GM12878 (cell line): Measurements from ENCODE around the gene SYMPK. TPM values are rescaled to one million over a fixed set of nuclear protein-coding genes. Genes with fewer than 3 reads are reported as not detected.

Experiments used
- ATAC-seq: fragments of 200-7000 bp; cut with Tn5 transposase; 3 replicates; pipeline ENCODE4 v1.9.1; 2020; ENCODE audit warnings: mild to moderate bottlenecking, moderate library complexity
- BruUV-seq: library from RNA; stranded (reverse); fragments of 400-500 nt; replicated peaks from 2 replicates; lab custom pipeline; 2021; lab: Mats Ljungman, UMichigan
- CTCF ChIA-PET: fragments of 300-600 bp; sonication (Branson Sonifier 250); formaldehyde crosslinking; extraction: SDS; loops from one replicate; lab custom pipeline; 2021; ENCODE audit warnings: inconsistent platforms; lab: Yijun Ruan, JAX
- POLR2A ChIA-PET: fragments of 350-600 bp; formaldehyde crosslinking; extraction: SDS; loops from one replicate; lab custom pipeline; 2021; ENCODE audit warnings: inconsistent platforms; lab: Charles Lee
- RAD21 ChIA-PET: fragments of 300-600 bp; sonication (Branson Sonifier 250); formaldehyde crosslinking; loops from one replicate; lab custom pipeline; 2023; ENCODE audit warnings: antibody characterized with exemption; ENCODE audit not compliant: unreplicated experiment; lab: Charles Lee
- SMC1A ChIA-PET: fragments of 300-600 bp; sonication (Branson Sonifier 250); formaldehyde crosslinking; loops from one replicate; lab custom pipeline; 2023; ENCODE audit not compliant: unreplicated experiment, uncharacterized antibody; lab: Charles Lee
- DNase-seq: peaks from one replicate; pipeline ENCODE4 v3.0.0-alpha.2; 2011; ENCODE audit warnings: low read depth, low spot score
- FAIRE-seq: peaks from 3 replicates; lab custom pipeline; 2011; peaks lifted over from hg19 to GRCh38; lab: Jason Lieb, UNC
- H2AFZ ChIP-seq: 2 replicates; pipeline ENCODE4 v1.6.0; 2011; ENCODE audit warnings: low read depth, low read length, control low read depth; ENCODE audit not compliant: control insufficient read depth
- H3K27ac ChIP-seq: 2 replicates; pipeline ENCODE4 v1.5.1; 2011; ENCODE audit warnings: control low read depth; ENCODE audit not compliant: control insufficient read depth, insufficient read depth
- H3K27me3 ChIP-seq, 2 experiments: replicated peaks in 1 of 2; 2 replicates each; pipeline versions ENCODE4 v1.6.0 to v1.6.1; 2011; ENCODE audit warnings: low read length in 1 of 2; ENCODE audit not compliant: control insufficient read depth in 2 of 2, insufficient read depth in 2 of 2
- H3K36me3 ChIP-seq, 2 experiments: 2 replicates each; pipeline ENCODE4 v1.5.1; 2011; ENCODE audit warnings: low read length in 1 of 2; ENCODE audit not compliant: control insufficient read depth in 2 of 2, insufficient read depth in 2 of 2
- H3K4me1 ChIP-seq: 2 replicates; pipeline ENCODE4 v1.6.1; 2011; ENCODE audit warnings: mild to moderate bottlenecking, low read length, moderate library complexity, mixed read lengths; ENCODE audit not compliant: control insufficient read depth, insufficient read depth
- H3K4me2 ChIP-seq: 2 replicates; pipeline ENCODE4 v1.6.0; 2011; ENCODE audit warnings: control low read depth; ENCODE audit not compliant: control insufficient read depth, insufficient read depth
- H3K4me3 ChIP-seq: fragments of 200-600 bp; sonication (generic); 2 replicates; pipeline ENCODE4 v1.5.1; 2016
- H3K79me2 ChIP-seq: 2 replicates; pipeline ENCODE4 v1.6.0; 2011; ENCODE audit warnings: low read length; ENCODE audit not compliant: control insufficient read depth, insufficient read depth
- H3K9ac ChIP-seq: 2 replicates; pipeline ENCODE4 v1.8.0; 2011; ENCODE audit warnings: low read length, control low read depth, mixed read lengths; ENCODE audit not compliant: control insufficient read depth, insufficient read depth
- H3K9me3 ChIP-seq: replicated peaks from 3 replicates; pipeline ENCODE4 v1.5.1; 2011; ENCODE audit warnings: mild to moderate bottlenecking, low read length; ENCODE audit not compliant: control insufficient read depth, insufficient read depth
- H4K20me1 ChIP-seq: 2 replicates; pipeline ENCODE4 v1.6.0; 2011; ENCODE audit not compliant: control insufficient read depth, insufficient read depth
- ESRRA ChIP-seq: IDR thresholded peaks from 2 replicates; pipeline ENCODE4 v1.6.1; 2012; ENCODE audit warnings: mild to moderate bottlenecking, low read length, improper control_type of control experiment
- ETV6 ChIP-seq, 2 experiments: fragments of 450-650 bp in 1 of 2; IDR thresholded peaks in 1 of 2; conservative IDR thresholded peaks in 1 of 2; 2 replicates each; pipeline ENCODE4 v1.6.1; 2014; ENCODE audit warnings: antibody characterized with exemption in 1 of 2, borderline replicate concordance in 1 of 2, low read depth in 1 of 2, mild to moderate bottlenecking in 1 of 2, moderate library complexity in 1 of 2
- EZH2 ChIP-seq: IDR thresholded peaks from 2 replicates; pipeline ENCODE4 v1.6.1; 2012; ENCODE audit warnings: low read depth, mild to moderate bottlenecking, control low read depth, inconsistent platforms, low read length, borderline replicate concordance; ENCODE audit not compliant: control insufficient read depth
- HDAC6 ChIP-seq: fragments of 200-600 bp; sonication (generic); IDR thresholded peaks from one replicate; pipeline ENCODE4 v1.8.0; 2017; ENCODE audit warnings: antibody characterized with exemption; ENCODE audit not compliant: unreplicated experiment
- IKZF2 ChIP-seq, 2 experiments: fragments of 450-650 bp; IDR thresholded peaks; 2 replicates each; pipeline ENCODE4 v1.6.1; 2017; ENCODE audit warnings: mild to moderate bottlenecking in 2 of 2, moderate library complexity in 2 of 2
- PKNOX1 ChIP-seq: fragments of 450-650 bp; IDR thresholded peaks from 2 replicates; pipeline ENCODE4 v1.6.1; 2016; ENCODE audit warnings: mild to moderate bottlenecking
- RELA ChIP-seq: fragments of 450-650 bp; IDR thresholded peaks from 2 replicates; pipeline ENCODE4 v1.8.0; 2014; ENCODE audit warnings: borderline replicate concordance; ENCODE audit not compliant: partially characterized antibody
- TAF1 ChIP-seq: IDR thresholded peaks from 2 replicates; pipeline ENCODE4 v1.6.1; 2011; ENCODE audit warnings: mild to moderate bottlenecking, low read depth, low read length, borderline replicate concordance
- WGBS: methylation state at CpG from one replicate; pipeline ENCODE4 v1.1.6; 2016; ENCODE audit warnings: low lambda C conversion rate; ENCODE audit not compliant: insufficient replicate concordance, insufficient coverage; ENCODE audit errors: missing lambda C conversion rate; 5-methylcytosine and 5-hydroxymethylcytosine counted together
- in situ Hi-C: fragments of 300-500 bp; cut with MboI; formaldehyde crosslinking; loops from 9 replicates; pipeline ENCODE4 v1.14.3; 2018; ENCODE audit warnings: mixed read lengths
- intact Hi-C: fragments of 100-400 bp; cut with micrococcal nuclease; formaldehyde crosslinking; loops from one replicate; pipeline ENCODE4 v1.14.2; 2022; ENCODE audit not compliant: unreplicated experiment
- polyA plus RNA-seq, 11 experiments: library from polyadenylated mRNA; depleted of rRNA in 4 of 11; unstranded in 6 of 11; stranded (reverse) in 5 of 11; fragments of >200 nt; fragmentation: Nextera tagmentation in 4 of 11; fragmentation: Illumina TruSeq in 1 of 11; extraction: Ambion mirVana in 4 of 11; extraction: Trizol in 1 of 11; gene quantifications; 1 replicate in 1 of 11; 2 replicates in 10 of 11; pipeline versions ENCODE4 v1.2.1 to v1.2.3, GENCODE V29; 2011 to 2016; ENCODE audit warnings: inconsistent platforms in 2 of 11, missing spikeins in 2 of 11, low read depth in 1 of 11
- total RNA-seq, 4 experiments: library from RNA; depleted of rRNA in 3 of 4; stranded (reverse); fragments of >200 nt in 3 of 4; fragmentation: Illumina TruSeq in 1 of 4; extraction: Trizol in 1 of 4; gene quantifications; 2 replicates each; pipeline versions ENCODE4 v1.2.1 to v1.2.3, GENCODE V29; 2013 to 2021

Gene SYMPK
- total and polyA plus RNA-seq, 10 of the 15 experiments (the other 5 are each of a cell fraction or from before 2014, with no cell fraction given) = 0.49 to 109 (median 42.5) TPM

- Histone ChIP-seq H3K27ac (no peak overlapping the region), H3K4me1 (peaks cover 8% of the 10 kb centered on the region), H4K20me1 (no peaks in the 10 kb centered on the region), H3K9me3 (no peaks in the 10 kb centered on the region), H2AFZ (no peak overlapping the region), H3K27me3 (no peaks in the 10 kb centered on the region; a peak in 1 of 4 replicates), H3K9ac (no peak overlapping the region), H3K4me2 (no peak overlapping the region), H3K79me2 (no peaks in the 10 kb centered on the region), H3K4me3 (no peak overlapping the region), H3K36me3 (no peaks in the 10 kb centered on the region)
- intact Hi-C loops = no loop called here
- ATAC-seq = no peak
- 65% methylated on average over 25 of the region's 34 CpGs for WGBS
- TF ChIP-seq ETV6 (conservative IDR thresholded peaks at IDR 0.05 in 1 of 2, IDR thresholded peaks at IDR 0.05 in 1 of 2; ENCODE audit: borderline replicate concordance in 1 of 2, low read depth in 1 of 2) (no peak), HDAC6 (no peak), TAF1 (no peak), IKZF2 (IDR thresholded peaks at IDR 0.05) (no peak), RELA (no peak), EZH2 (no peak), ESRRA (no peak), PKNOX1 (no peak)
- RAD21 ChIA-PET = interaction anchor here (0.8 kb wide), 1 partner anchor 9 kb away, joined by 3 read pairs; the partner anchor contains the start of gene SYMPK
- in situ Hi-C loops = no loop called here
- CTCF ChIA-PET = no interaction called here
- no peak for FAIRE-seq
- SMC1A ChIA-PET = interaction anchor here (1.2 to 10.0 kb wide), 2 partner anchors 8 to 9 kb away, joined by 3 to 98 read pairs; partner anchors contain the start of gene FOXA3
- no TSS peak for BruUV-seq
- no peak for DNase-seq
- POLR2A ChIA-PET = interaction anchor here (0.9 to 1.2 kb wide), 2 partner anchors 9 to 10 kb away, joined by 3 read pairs; no protein-coding TSS in a partner anchor
These were observed 9.4 kb upstream of the SYMPK start for GRCh38 chr19:45872095-45872919.
